ENCODE measurements around the gene CEP164. TPM values are rescaled to one million over a fixed set of nuclear protein-coding genes. Genes with fewer than 3 reads are reported as not detected.

CEP164 gene
- total RNA-seq, 1 donor from 2014 or later = 15.1 TPM

GRCh38 chr11:117426297-117426685 lies 98.6 kb downstream of the CEP164 start:
- intact Hi-C loops (cut with DNase I) = loop anchor here (5.0 kb wide), 1 partner anchor 391 kb away; no protein-coding TSS in a partner anchor
- Histone ChIP-seq H3K4me1 (no peaks in the 10 kb centered on the region), H3K27ac (no peak overlapping the region), H3K27me3 (no peaks in the 10 kb centered on the region), H3K4me3 (no peak overlapping the region), H3K9me3 (no peaks in the 10 kb centered on the region), H3K36me3 (no peaks in the 10 kb centered on the region)
- no peak for DNase-seq (ENCODE audit: low spot score in 2 of 2)
- TF ChIP-seq CTCF (IDR thresholded peaks at IDR 0.05) = peak; percentile 66 to 88 (median 83)

DNA sequence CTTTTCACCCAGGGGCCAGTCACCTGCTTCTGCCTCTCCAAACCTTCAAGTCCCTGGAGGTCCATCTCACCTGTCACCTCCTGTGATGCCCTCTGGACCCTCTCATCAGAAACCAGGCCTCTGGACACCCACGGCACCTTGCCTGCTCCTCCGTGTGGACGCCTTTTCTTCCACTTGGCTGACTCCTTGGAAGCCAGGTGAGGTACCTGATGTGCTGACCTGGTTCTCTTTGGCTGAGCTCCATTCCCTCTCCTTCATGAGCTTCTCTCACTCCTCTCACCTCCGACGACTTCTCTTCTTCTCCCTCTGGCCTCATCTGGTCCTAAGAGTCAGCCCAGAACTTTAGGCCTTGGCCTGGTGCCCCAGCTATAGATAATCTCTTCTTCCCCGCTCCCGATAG lies 99.3 kb downstream of the CEP164 start:
- no peak for DNase-seq (ENCODE audit: low spot score in 2 of 2)

DNA sequence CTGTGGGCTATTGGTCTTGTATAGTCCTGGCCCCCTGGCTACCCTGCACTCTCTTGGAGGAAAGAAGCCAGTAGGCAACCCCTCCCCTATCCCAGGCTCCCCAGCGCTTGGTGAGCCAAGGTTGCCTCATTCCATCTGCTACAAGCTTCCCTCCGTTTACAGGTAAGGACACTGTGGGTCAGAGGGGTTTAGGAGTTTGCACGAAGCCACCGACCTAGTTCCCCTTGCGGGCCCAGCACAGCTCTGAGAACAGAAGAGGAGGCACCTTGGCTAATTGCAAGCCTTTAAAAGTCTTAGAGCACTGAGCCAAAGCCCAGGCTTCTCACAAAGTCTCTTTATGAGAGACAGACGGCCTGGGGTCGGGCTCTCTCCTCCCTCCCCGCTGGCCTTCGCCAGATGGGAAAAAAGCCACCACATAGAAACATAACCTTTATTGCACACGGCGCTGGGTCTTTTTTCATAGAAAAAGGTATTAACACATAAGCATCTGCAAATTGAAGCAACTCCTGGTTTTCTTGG lies 99.8 kb downstream of the CEP164 start:
- H3K9me3 ChIP-seq = no peaks in the 10 kb centered on the region
- H3K36me3 ChIP-seq = no peaks in the 10 kb centered on the region
- H3K4me1 ChIP-seq = no peaks in the 10 kb centered on the region
- H3K27ac ChIP-seq = no peak overlapping the region
- intact Hi-C loops (cut with DNase I) = loop anchor here (5.0 kb wide), 1 partner anchor 390 kb away; no protein-coding TSS in a partner anchor
- no peak overlapping the region for H3K4me3 ChIP-seq
- no peak for TF ChIP-seq CTCF (IDR thresholded peaks at IDR 0.05)
- DNase-seq (ENCODE audit: low spot score in 2 of 2) = no peak
- H3K27me3 ChIP-seq = no peaks in the 10 kb centered on the region

More for the DNA sequence above, 99.3 kb downstream of the CEP164 start:
- intact Hi-C loops (cut with DNase I) = loop anchor here (5.0 kb wide), 1 partner anchor 390 kb away; no protein-coding TSS in a partner anchor
- H3K4me3 ChIP-seq = no peak overlapping the region
- H3K4me1 ChIP-seq = no peaks in the 10 kb centered on the region
- TF ChIP-seq CTCF (IDR thresholded peaks at IDR 0.05) = no peak
- no peaks in the 10 kb centered on the region for H3K27me3 ChIP-seq
- H3K36me3 ChIP-seq = no peaks in the 10 kb centered on the region
- H3K9me3 ChIP-seq = no peaks in the 10 kb centered on the region
- no peak overlapping the region for H3K27ac ChIP-seq

DNA sequence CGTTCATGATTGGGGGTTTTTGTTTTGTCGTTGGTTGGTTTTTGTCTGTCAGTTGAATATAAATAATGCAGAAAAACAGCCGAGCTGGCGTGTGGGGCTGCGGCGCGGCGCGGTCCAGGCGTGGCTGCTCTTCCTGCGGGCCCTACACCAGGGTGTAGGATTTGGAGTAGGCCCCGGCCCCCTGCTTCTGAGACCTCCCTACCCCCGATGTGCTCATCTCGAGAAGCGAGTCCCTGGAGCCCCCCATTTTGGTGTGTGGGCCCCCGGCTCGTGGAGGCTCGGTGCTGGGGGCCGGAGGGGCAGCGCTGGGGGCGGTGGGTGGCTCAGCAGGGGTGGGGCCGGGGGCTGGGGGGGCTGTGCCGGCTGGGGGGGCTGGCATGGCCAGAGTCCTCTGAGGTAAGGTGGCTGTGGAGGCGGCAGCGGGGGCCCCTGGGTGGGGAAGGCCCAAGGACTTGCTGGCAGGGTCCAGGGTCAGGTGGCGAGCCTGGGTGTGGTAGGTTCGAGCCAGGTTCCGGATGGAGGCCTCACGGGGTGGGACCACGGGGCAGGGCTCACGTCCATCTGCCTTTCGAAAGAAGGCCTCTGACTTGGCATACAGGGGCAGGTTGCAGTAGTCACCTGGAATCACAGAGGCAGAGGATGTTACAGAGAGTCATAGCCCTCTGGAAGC lies 100.7 kb downstream of the CEP164 start:
- intact Hi-C loops (cut with DNase I) = loop anchor here (5.0 kb wide), 1 partner anchor 389 kb away; no protein-coding TSS in a partner anchor
- TF ChIP-seq CTCF (IDR thresholded peaks at IDR 0.05) = no peak
- no peak for DNase-seq (ENCODE audit: low spot score in 2 of 2)

GRCh38 chr11:117428856-117429229 lies 101.2 kb downstream of the CEP164 start:
- intact Hi-C loops (cut with DNase I) = loop anchor here (5.0 kb wide), 1 partner anchor 388 kb away; no protein-coding TSS in a partner anchor

More for the DNA sequence above, 100.7 kb downstream of the CEP164 start:
- Histone ChIP-seq H3K9me3 (no peaks in the 10 kb centered on the region), H3K4me1 (no peaks in the 10 kb centered on the region), H3K4me3 (no peak overlapping the region), H3K36me3 (no peaks in the 10 kb centered on the region), H3K27ac (no peak overlapping the region), H3K27me3 (no peaks in the 10 kb centered on the region)

More at GRCh38 chr11:117428856-117429229, 101.2 kb downstream of the CEP164 start:
- TF ChIP-seq CTCF (IDR thresholded peaks at IDR 0.05) = no peak
- H3K9me3 ChIP-seq = no peaks in the 10 kb centered on the region
- no peak overlapping the region for H3K27ac ChIP-seq
- no peaks in the 10 kb centered on the region for H3K27me3 ChIP-seq
- no peaks in the 10 kb centered on the region for H3K4me1 ChIP-seq
- H3K36me3 ChIP-seq = no peaks in the 10 kb centered on the region
- no peak overlapping the region for H3K4me3 ChIP-seq
- DNase-seq (ENCODE audit: low spot score in 2 of 2) = no peak
